Measurements from ENCODE around the gene FOXO3.

The FOXO3 gene

GRCh38 chr6:108685970-108686369, 125.3 kb downstream of the FOXO3 start:
- DNase-seq (ENCODE audit: low spot score): no peak
- TF ChIP-seq CTCF (IDR thresholded peaks at IDR 0.05; ENCODE audit: extremely low read depth, missing control alignments): no peak

GRCh38 chr6:108686896-108687295, 126.2 kb downstream of the FOXO3 start:
- no peak for TF ChIP-seq CTCF (IDR thresholded peaks at IDR 0.05; ENCODE audit: extremely low read depth, missing control alignments)
- DNase-seq (ENCODE audit: low spot score): no peak

GRCh38 chr6:108687921-108688320, 127.2 kb downstream of the FOXO3 start:
- no peak for DNase-seq (ENCODE audit: low spot score)
- no peak for TF ChIP-seq CTCF (IDR thresholded peaks at IDR 0.05; ENCODE audit: extremely low read depth, missing control alignments)

- no peak for DNase-seq (ENCODE audit: low spot score)
- no peak for TF ChIP-seq CTCF (IDR thresholded peaks at IDR 0.05; ENCODE audit: extremely low read depth, missing control alignments)
Observed at GRCh38 chr6:108689272-108690161, 128.8 kb downstream of the FOXO3 start.

GRCh38 chr6:108690326-108691049, 129.8 kb downstream of the FOXO3 start:
- TF ChIP-seq CTCF (IDR thresholded peaks at IDR 0.05; ENCODE audit: extremely low read depth, missing control alignments): no peak
- DNase-seq (ENCODE audit: low spot score): no peak

GRCh38 chr6:108693430-108694154, 132.9 kb downstream of the FOXO3 start:
- DNase-seq (ENCODE audit: low spot score): no peak
- no peak for TF ChIP-seq CTCF (IDR thresholded peaks at IDR 0.05; ENCODE audit: extremely low read depth, missing control alignments)

Data from GM20000 (cell line).